ENCODE data around the gene DTX3L.

DNA sequence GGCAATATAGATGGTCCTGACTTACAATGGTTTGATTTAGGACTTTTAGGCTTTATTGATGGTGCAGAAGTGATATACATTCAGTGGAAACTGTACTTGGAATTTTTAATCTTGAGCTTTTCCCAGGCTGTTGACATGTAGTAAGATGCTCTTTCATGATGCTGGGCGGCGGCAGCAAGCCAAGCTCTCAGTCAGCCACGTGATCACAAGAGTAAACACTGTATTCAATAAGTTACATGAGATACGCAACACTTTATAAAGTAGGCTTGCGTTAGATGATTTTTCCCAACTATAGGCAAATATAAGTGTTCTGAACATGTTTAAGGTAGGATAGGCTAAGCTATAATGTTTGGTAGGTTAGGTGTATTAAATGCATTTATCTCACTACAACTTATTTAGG lies 18.0 kb upstream of the DTX3L start:
- TF ChIP-seq EP300 (IDR thresholded peaks at IDR 0.05): no peak
- TF ChIP-seq, protein P1, sequence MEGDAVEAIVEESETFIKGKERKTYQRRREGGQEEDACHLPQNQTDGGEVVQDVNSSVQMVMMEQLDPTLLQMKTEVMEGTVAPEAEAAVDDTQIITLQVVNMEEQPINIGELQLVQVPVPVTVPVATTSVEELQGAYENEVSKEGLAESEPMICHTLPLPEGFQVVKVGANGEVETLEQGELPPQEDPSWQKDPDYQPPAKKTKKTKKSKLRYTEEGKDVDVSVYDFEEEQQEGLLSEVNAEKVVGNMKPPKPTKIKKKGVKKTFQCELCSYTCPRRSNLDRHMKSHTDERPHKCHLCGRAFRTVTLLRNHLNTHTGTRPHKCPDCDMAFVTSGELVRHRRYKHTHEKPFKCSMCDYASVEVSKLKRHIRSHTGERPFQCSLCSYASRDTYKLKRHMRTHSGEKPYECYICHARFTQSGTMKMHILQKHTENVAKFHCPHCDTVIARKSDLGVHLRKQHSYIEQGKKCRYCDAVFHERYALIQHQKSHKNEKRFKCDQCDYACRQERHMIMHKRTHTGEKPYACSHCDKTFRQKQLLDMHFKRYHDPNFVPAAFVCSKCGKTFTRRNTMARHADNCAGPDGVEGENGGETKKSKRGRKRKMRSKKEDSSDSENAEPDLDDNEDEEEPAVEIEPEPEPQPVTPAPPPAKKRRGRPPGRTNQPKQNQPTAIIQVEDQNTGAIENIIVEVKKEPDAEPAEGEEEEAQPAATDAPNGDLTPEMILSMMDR (IDR thresholded peaks at IDR 0.05): no peak
- TF ChIP-seq POLR2AphosphoS5 (IDR thresholded peaks at IDR 0.05): no peak
- TF ChIP-seq POLR2A (IDR thresholded peaks at IDR 0.05; ENCODE audit: low read depth): no peak

All from esophagus muscularis mucosa (tissue), 4 donors.